Stimulated activated CD8-positive, alpha-beta memory T cell treated with anti-CD3 and anti-CD28 coated beads, Interleukin-2, amount 100 ng/mL, for 48 hours (primary cell): ENCODE results near the gene ZIC4.

ENCODE experiments used
- DNase-seq, 2 donors: peaks; one replicate each; pipeline ENCODE4 v3.0.0-alpha.2; 2020; ENCODE audit warnings: low read depth in 2 of 2

ZIC4 gene

GRCh38 chr3:147355753-147356090 is 50.6 kb downstream of the ZIC4 start:
- no peak for DNase-seq

- no peak for DNase-seq
These were observed 51.1 kb downstream of the ZIC4 start for GRCh38 chr3:147355084-147355752.

DNA sequence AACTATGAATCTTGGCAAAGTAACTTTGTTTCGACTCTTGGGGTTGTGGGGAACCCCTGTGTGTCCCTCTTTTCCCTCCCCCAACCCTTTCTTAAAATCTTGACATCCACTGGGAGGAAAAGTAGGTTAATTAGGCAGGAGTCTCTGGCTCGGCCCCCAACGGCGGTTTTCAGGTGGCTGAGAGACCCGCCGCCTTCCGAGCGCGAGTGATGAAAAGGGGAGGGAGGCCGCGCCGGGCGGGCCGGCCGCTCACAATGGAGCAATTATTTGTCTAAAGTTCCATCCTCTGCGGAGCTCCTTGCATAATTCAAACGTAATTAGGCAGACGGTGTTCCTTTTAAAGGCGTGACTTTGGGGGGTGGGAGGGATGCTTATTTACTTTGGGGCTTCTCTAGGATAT is 51.7 kb downstream of the ZIC4 start:
- DNase-seq: no peak

- DNase-seq: no peak
These were observed 55.0 kb downstream of the ZIC4 start for GRCh38 chr3:147351301-147351700.

DNA sequence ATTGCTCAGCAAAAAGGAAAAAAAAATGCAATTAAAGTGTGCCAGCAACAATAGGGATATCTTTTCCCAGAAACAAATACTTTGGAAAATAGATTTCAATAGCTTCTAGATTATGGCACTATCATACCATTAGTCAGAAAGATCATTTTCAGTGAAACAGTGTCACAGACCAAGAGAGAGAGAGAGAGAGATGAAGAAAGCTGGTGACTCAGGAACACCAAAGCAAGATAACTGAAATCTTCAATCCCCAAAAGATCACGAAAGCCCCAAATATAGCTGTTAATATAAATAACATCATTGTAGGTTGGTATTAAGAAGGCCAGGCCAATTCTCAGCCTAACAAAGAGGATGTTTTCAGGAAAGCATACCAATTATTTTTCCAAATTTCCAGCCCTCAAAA is 57.4 kb downstream of the ZIC4 start:
- no peak for DNase-seq

- no peak for DNase-seq
These were observed 62.4 kb downstream of the ZIC4 start for GRCh38 chr3:147343926-147344325.

DNA sequence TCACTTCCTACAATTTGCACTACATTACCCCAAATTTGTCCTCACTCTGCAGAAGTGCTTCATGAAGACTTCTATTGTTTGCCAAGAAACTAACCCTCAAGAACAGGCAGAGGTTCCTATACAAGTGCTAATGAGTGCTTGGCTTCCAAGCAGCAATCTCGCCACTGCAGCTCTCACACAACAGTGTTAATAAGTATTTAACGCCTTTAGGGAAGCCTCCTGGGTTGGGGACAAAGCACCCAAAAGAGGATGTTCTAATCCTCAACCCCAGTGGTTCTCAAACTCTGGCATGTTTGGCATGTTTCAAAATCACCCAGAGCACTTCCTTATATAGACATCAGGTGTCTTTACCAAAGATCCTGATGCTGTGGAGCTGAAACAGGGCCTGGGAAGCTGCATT is 64.6 kb downstream of the ZIC4 start:
- DNase-seq: no peak

- no peak for DNase-seq
These were observed 69.6 kb downstream of the ZIC4 start for GRCh38 chr3:147336543-147337278.
